K562 (cell line): ENCODE results near the gene SPTBN4. TPM values are rescaled to one million over a fixed set of nuclear protein-coding genes. Genes with fewer than 3 reads are reported as not detected.
A peak's percentile ranks its signal among the peaks of the same experiment; 100 is the strongest.

ENCODE experiments used
- ATAC-seq: fragments of 200-7000 bp; cut with Tn5 transposase; 3 replicates; pipeline ENCODE4 v1.9.1; 2020; ENCODE audit warnings: moderate library complexity
- BruUV-seq: library from RNA; stranded (reverse); fragments of 400-500 nt; replicated peaks from 2 replicates; lab custom pipeline; 2021; lab: Mats Ljungman, UMichigan
- CTCF ChIA-PET: fragments of 300-600 bp; formaldehyde crosslinking; extraction: SDS; loops from one replicate; lab custom pipeline; 2021; ENCODE audit warnings: low intra/inter-chr PET ratio; lab: Yijun Ruan, JAX
- POLR2A ChIA-PET: fragments of 300-600, 350-650 bp; sonication (Branson Sonifier 250); formaldehyde crosslinking; extraction: SDS; loops from one replicate; lab custom pipeline; 2021; ENCODE audit warnings: antibody characterized with exemption, inconsistent platforms; lab: Yijun Ruan, JAX
- DNase-seq, 4 experiments: peaks; one replicate each; pipeline versions ENCODE4 v3.0.0 to v3.0.0-alpha.2; 2011 to 2018; ENCODE audit warnings: low spot score in 3 of 4, mixed read lengths in 3 of 4; ENCODE audit errors: extremely low read depth in 1 of 4
- FAIRE-seq: peaks from 2 replicates; lab custom pipeline; 2011; peaks lifted over from hg19 to GRCh38; lab: Jason Lieb, UNC
- H2AFZ ChIP-seq: 2 replicates; pipeline ENCODE4 v1.6.0; 2011; ENCODE audit warnings: low read depth, low read length, control low read depth, inconsistent platforms
- H3K27ac ChIP-seq: fragments of 200-600 bp; 3 replicates; pipeline ENCODE4 v1.8.0; 2011; ENCODE audit warnings: low read depth, mild to moderate bottlenecking, control low read depth, inconsistent platforms, low read length, moderate library complexity, mixed read lengths; ENCODE audit errors: extremely low read depth
- H3K27me3 ChIP-seq, 2 experiments: fragments of 300-600 bp in 1 of 2; 2 replicates in 1 of 2; 3 replicates in 1 of 2; pipeline versions ENCODE4 v1.6.0 to v1.8.0; 2011; ENCODE audit warnings: inconsistent platforms in 2 of 2, low read length in 2 of 2, mild to moderate bottlenecking in 1 of 2, mixed read lengths in 1 of 2, moderate library complexity in 1 of 2; ENCODE audit not compliant: control insufficient read depth in 2 of 2, insufficient read depth in 2 of 2
- H3K36me3 ChIP-seq: fragments of 300-600 bp; 3 replicates; pipeline ENCODE4 v1.8.0; 2011; ENCODE audit warnings: mild to moderate bottlenecking, low read length, inconsistent platforms; ENCODE audit not compliant: control insufficient read depth, insufficient read depth
- H3K4me1 ChIP-seq, 2 experiments: fragments of 200-600 bp in 1 of 2; replicated peaks in 1 of 2; 2 replicates in 1 of 2; 3 replicates in 1 of 2; pipeline versions ENCODE4 v1.5.1 to v1.8.0; 2011; ENCODE audit warnings: inconsistent platforms in 2 of 2, low read length in 2 of 2, mild to moderate bottlenecking in 1 of 2, mixed read lengths in 1 of 2, moderate library complexity in 1 of 2; ENCODE audit not compliant: control insufficient read depth in 2 of 2, insufficient read depth in 2 of 2
- H3K4me2 ChIP-seq: 2 replicates; pipeline ENCODE4 v1.6.1; 2011; ENCODE audit warnings: low read length, control low read depth, inconsistent platforms, mixed read lengths; ENCODE audit not compliant: insufficient read depth
- H3K4me3 ChIP-seq: fragments of 200-600 bp; sonication (generic), shearing (Covaris generic); 2 replicates; pipeline ENCODE4 v1.5.1; 2016; ENCODE audit warnings: control low read depth, inconsistent platforms
- H3K79me2 ChIP-seq: fragments of 200-600 bp; 3 replicates; pipeline ENCODE4 v1.8.0; 2011; ENCODE audit warnings: low read length, inconsistent platforms; ENCODE audit not compliant: control insufficient read depth, insufficient read depth
- H3K9ac ChIP-seq, 2 experiments: 2 replicates each; pipeline versions ENCODE4 v1.6.0 to v1.6.1; 2011; ENCODE audit warnings: low read depth in 2 of 2, low read length in 2 of 2, control low read depth in 1 of 2, inconsistent platforms in 1 of 2, mild to moderate bottlenecking in 1 of 2, mixed read lengths in 1 of 2; ENCODE audit not compliant: insufficient read depth in 1 of 2
- H3K9me1 ChIP-seq: one replicate; pipeline ENCODE4 v1.6.0; 2011; ENCODE audit warnings: inconsistent platforms, mild to moderate bottlenecking, low read length, moderate library complexity; ENCODE audit not compliant: control insufficient read depth, insufficient read depth
- H3K9me3 ChIP-seq: replicated peaks from 2 replicates; pipeline ENCODE4 v1.5.1; 2011; ENCODE audit warnings: low read depth, low read length, inconsistent platforms; ENCODE audit not compliant: control insufficient read depth, insufficient read depth
- H4K20me1 ChIP-seq: replicated peaks from 2 replicates; pipeline ENCODE4 v1.6.1; 2011; ENCODE audit warnings: low read length, inconsistent platforms, mixed read lengths; ENCODE audit not compliant: control insufficient read depth, insufficient read depth
- ADNP ChIP-seq: fragments of 200-800 bp; sonication (Bioruptor generic); IDR thresholded peaks from 2 replicates; pipeline ENCODE4 v1.6.1; 2016; ENCODE audit warnings: missing genetic modification characterization, missing compliant biosample characterization
- BCOR ChIP-seq: fragments of 450-650 bp; IDR thresholded peaks from 2 replicates; pipeline ENCODE4 v1.6.1; 2016
- CHD4 ChIP-seq: fragments of 200-600 bp; sonication (generic); IDR thresholded peaks from 3 replicates; pipeline ENCODE4 v1.6.1; 2012; ENCODE audit warnings: low read depth, mild to moderate bottlenecking, mixed read lengths, low read length, inconsistent platforms; ENCODE audit not compliant: insufficient read depth, insufficient replicate concordance, poor library complexity, severe bottlenecking
- FOXJ3 ChIP-seq: sonication (generic); formaldehyde crosslinking; IDR thresholded peaks from 2 replicates; pipeline ENCODE4 v1.4.0; 2020; ENCODE audit warnings: mild to moderate bottlenecking, missing genetic modification reagents
- HDAC2 ChIP-seq: fragments of 450-650 bp; IDR thresholded peaks from 2 replicates; pipeline ENCODE4 v1.6.1; 2016; ENCODE audit warnings: mild to moderate bottlenecking
- KDM1A ChIP-seq, 2 experiments: fragments of 450-650 bp; IDR thresholded peaks; 2 replicates each; pipeline ENCODE4 v1.6.1; 2016; ENCODE audit warnings: mild to moderate bottlenecking in 2 of 2
- MGA ChIP-seq: fragments of 450-650 bp; IDR thresholded peaks from 2 replicates; pipeline ENCODE4 v1.6.1; 2016; ENCODE audit warnings: mild to moderate bottlenecking, moderate library complexity
- RBM25 ChIP-seq: fragments of 200-400 bp; formaldehyde crosslinking; IDR thresholded peaks from 2 replicates; pipeline ENCODE4 v1.6.1; 2018; ENCODE audit warnings: low read length, low read depth, moderate library complexity; ENCODE audit not compliant: severe bottlenecking
- RCOR1 ChIP-seq, 2 experiments: IDR thresholded peaks; 2 replicates each; pipeline ENCODE4 v1.6.1; 2012; ENCODE audit warnings: low read depth in 2 of 2, low read length in 2 of 2, borderline replicate concordance in 1 of 2, improper control_type of control experiment in 1 of 2
- SMARCA5 ChIP-seq: fragments of 450-650 bp; IDR thresholded peaks from 2 replicates; pipeline ENCODE4 v1.6.1; 2016
- ZEB2 ChIP-seq: fragments of 450-650 bp; IDR thresholded peaks from 2 replicates; pipeline ENCODE4 v1.6.1; 2016
- ZFP36 ChIP-seq: fragments of 150-350 bp; IDR thresholded peaks from 2 replicates; pipeline ENCODE4 v1.6.1; 2018; ENCODE audit warnings: low read length, low read depth; ENCODE audit not compliant: partially characterized antibody
- WGBS: fragments of 100-300 bp; shearing (Covaris generic); methylation state at CpG from one replicate; pipeline ENCODE4 v1.1.6; 2016; ENCODE audit warnings: low coverage, mixed read lengths; ENCODE audit not compliant: insufficient coverage; ENCODE audit errors: missing lambda C conversion rate; 5-methylcytosine and 5-hydroxymethylcytosine counted together
- in situ Hi-C: fragments of 300-500 bp; cut with MboI; formaldehyde crosslinking; loops from 4 replicates; pipeline ENCODE4 v1.15.0; 2018; ENCODE audit warnings: inconsistent platforms, mixed read lengths
- intact Hi-C: fragments of 100-400 bp; cut with micrococcal nuclease; formaldehyde crosslinking; loops from 2 replicates; pipeline ENCODE4 v1.14.2; 2022
- polyA plus RNA-seq, 8 experiments: library from polyadenylated mRNA; depleted of rRNA in 4 of 8; stranded (reverse) in 5 of 8; unstranded in 3 of 8; fragments of >200 nt; fragmentation: Nextera tagmentation in 2 of 8; fragmentation: Illumina TruSeq in 1 of 8; extraction: Ambion mirVana in 2 of 8; extraction: Trizol in 1 of 8; gene quantifications; 2 replicates each; pipeline versions ENCODE4 v1.2.1 to v1.2.3, GENCODE V29; 2011 to 2014; ENCODE audit warnings: inconsistent platforms in 1 of 8, missing spikeins in 1 of 8
- total RNA-seq, 7 experiments: library from RNA; depleted of rRNA in 6 of 7; stranded (reverse); fragments of >200 nt in 6 of 7; fragmentation: Illumina TruSeq in 2 of 7; extraction: Trizol in 2 of 7; gene quantifications; 2 replicates each; pipeline versions ENCODE4 v1.2.1 to v1.2.3, GENCODE V29; 2011 to 2021; ENCODE audit warnings: low replicate concordance in 1 of 7

The SPTBN4 gene
- total and polyA plus RNA-seq, 9 of the 15 experiments (the other 6 are each of a cell fraction or from before 2014, with no cell fraction given), result 0.01 to 1.5 (median 0.86) TPM

GRCh38 chr19:40552848-40553247 lies 86.0 kb downstream of the SPTBN4 start:
- Histone ChIP-seq H3K36me3 (no peaks in the 10 kb centered on the region), H3K4me2 (no peak overlapping the region), H3K79me2 (no peaks in the 10 kb centered on the region), H3K9me3 (no peaks in the 10 kb centered on the region), H3K27ac (no peak overlapping the region), H3K4me3 (no peak overlapping the region), H3K27me3 (peaks cover 3 to 36% of the 10 kb centered on the region in 2 experiments), H2AFZ (no peak overlapping the region), H3K9me1 (no peaks in the 10 kb centered on the region), H3K4me1 (peaks cover 3 to 25% of the 10 kb centered on the region in 2 experiments; a peak in 3 of 5 replicates), H4K20me1 (no peaks in the 10 kb centered on the region), H3K9ac (no peak overlapping the region)
- WGBS, result 28% methylated on average over 3 of the region's 3 CpGs
- in situ Hi-C loops, result no loop called here
- ChIA-PET CTCF (no interaction called here), POLR2A (interaction anchor here (0.8 kb wide), 1 partner anchor 18 kb away, joined by 3 read pairs; no protein-coding TSS in a partner anchor)
- FAIRE-seq (no peak), ATAC-seq (no peak), DNase-seq (no peak)
- intact Hi-C loops, result no loop called here
- no TSS peak for BruUV-seq
- TF ChIP-seq FOXJ3 (CRISPR knock-in tag) (no peak), SMARCA5 (0 out of 2 replicates have a peak, but pooled peaks have one; percentile 52), ZEB2 (no peak), ADNP (tag) (peak; percentile 46; the same call in 1 of the 2 replicates), ZFP36 (peak; percentile 51), HDAC2 (0 out of 2 replicates have a peak, but pooled peaks have one; percentile 32), CHD4 (peak; percentile 35), RBM25 (peak; percentile 91), BCOR (peak; percentile 84), RCOR1 (IDR thresholded peaks at IDR 0.05; ENCODE audit: borderline replicate concordance in 1 of 2, low read depth in 2 of 2, low read length in 2 of 2) (peak in 1 of 2 experiments; percentile 36; a peak in 1 of 4 replicates), MGA (no peak), KDM1A (IDR thresholded peaks at IDR 0.05) (peak; percentile 37 to 79; a peak in 3 of 4 replicates)
